Ramos (cell line): ENCODE results near the gene CDC42EP2.

ENCODE experiments used
- in situ Hi-C: fragments of 300-500 bp; cut with MboI; formaldehyde crosslinking; loops from one replicate; pipeline ENCODE4 v1.14.3; 2022; ENCODE audit warnings: low sequenced_read_pairs; ENCODE audit not compliant: unreplicated experiment

Gene CDC42EP2

DNA sequence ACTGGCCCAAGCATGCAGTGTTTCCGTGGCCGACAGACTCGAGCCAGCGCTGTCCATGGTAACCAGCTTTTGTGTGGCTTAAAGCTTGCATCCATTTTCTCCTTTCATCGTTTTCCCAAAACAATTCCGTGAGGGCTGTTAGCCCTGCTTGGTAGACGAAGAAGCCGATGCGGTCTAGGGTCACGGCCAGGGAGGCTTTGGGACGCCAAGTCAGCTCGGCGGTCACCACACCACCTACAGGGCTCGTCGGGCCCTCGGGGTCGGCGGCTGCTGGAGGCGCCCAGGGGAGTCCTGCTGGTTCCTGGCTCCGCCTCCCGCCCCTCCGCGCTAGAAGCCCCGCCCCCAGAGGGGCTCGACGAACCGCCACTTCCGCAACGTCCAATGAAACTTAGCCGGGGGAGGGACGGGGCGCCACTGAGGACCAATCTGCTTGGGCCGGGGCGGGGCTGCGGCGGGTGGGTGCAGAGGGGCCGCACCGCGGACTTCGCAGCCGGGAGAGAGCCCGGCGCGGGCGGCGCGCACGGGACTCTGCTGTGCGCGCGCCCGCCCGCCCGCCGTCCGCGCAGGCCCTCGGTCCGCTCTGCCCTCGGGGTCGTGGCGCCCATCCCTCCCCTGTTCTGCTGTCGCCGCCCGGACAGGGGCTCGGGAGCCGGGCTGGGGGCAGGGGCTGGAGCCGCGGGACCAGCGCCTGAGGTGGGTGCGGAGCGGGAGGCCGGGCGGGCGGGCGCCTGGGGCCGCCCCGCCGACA lies 39.8 kb downstream of the CDC42EP2 start, which contains the start of gene TIGD3:
Gene TIGD3, plus strand, starts transcription at position 487 of the 748 bp plus-strand sequence. CDS start 1,058 bp downstream, outside the sequence.
- in situ Hi-C loops = no loop called here

GRCh38 chr11:65355013-65355775 lies 40.5 kb downstream of the CDC42EP2 start:
- in situ Hi-C loops = no loop called here

DNA sequence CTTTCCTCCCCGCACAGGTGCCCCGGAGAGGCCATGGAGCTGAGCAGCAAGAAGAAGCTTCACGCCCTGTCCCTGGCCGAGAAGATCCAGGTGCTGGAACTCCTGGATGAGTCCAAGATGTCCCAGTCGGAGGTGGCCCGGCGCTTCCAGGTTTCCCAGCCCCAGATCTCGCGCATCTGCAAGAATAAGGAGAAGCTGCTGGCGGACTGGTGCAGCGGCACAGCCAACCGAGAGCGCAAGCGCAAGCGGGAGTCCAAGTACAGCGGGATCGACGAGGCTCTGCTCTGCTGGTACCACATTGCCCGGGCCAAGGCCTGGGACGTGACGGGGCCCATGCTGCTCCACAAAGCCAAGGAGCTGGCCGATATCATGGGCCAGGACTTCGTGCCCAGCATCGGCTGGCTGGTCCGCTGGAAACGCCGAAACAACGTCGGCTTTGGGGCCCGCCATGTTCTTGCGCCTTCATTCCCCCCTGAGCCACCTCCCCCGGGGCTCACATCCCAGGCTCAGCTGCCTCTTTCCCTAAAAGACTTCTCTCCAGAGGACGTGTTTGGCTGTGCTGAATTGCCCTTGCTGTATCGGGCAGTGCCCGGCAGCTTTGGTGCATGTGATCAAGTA lies 41.2 kb downstream of the CDC42EP2 start:
- in situ Hi-C loops = no loop called here

DNA sequence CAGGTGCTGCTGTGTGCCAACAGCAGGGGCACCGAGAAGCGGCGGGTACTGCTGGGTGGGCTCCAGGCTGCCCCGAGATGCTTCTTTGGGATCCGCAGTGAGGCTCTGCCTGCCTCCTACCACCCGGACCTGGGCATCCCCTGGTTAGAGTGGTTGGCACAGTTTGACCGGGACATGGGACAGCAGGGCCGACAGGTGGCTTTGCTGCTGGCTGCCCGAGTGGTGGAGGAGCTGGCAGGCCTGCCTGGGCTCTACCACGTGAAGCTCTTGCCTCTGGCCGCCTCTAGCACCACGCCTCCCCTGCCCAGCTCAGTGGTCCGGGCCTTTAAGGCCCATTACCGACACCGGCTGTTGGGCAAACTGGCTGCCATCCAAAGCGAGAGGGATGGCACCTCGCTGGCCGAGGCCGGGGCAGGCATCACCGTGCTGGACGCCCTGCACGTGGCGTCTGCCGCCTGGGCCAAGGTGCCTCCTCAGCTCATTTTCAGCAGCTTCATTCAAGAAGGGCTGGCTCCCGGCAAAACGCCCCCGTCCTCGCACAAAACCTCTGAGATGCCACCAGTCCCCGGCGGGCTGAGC lies 41.8 kb downstream of the CDC42EP2 start:
- in situ Hi-C loops = no loop called here

- in situ Hi-C loops = no loop called here
Measured at GRCh38 chr11:65357856-65358356, 43.2 kb downstream of the CDC42EP2 start.

GRCh38 chr11:65362320-65362931 lies 47.8 kb downstream of the CDC42EP2 start:
- in situ Hi-C loops = no loop called here

GRCh38 chr11:65362966-65363365 lies 48.3 kb downstream of the CDC42EP2 start:
- in situ Hi-C loops = no loop called here

DNA sequence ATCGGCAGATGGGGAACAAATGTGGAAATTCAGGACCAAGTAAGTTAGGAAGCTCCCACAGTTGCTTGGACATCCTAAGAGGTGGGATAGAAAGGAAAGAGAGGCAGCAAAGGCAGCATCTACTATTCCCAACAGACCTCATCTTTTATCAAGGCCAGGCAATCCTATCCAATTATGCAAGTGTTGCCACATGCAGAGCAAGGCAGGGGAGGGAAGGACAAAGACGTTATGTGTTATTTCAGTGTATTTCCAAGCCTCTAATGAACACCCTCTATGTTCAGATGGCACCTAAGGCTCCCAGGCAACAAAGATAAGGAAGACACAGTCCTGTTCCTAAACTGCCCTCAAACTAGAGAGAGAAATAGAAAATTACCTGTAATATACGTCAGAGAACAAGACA lies 49.1 kb downstream of the CDC42EP2 start:
- in situ Hi-C loops = no loop called here

GRCh38 chr11:65366340-65366773 lies 51.7 kb downstream of the CDC42EP2 start:
- in situ Hi-C loops = no loop called here

GRCh38 chr11:65370659-65371049 lies 56.0 kb downstream of the CDC42EP2 start:
- in situ Hi-C loops = loop anchor here (5.0 kb wide), 1 partner anchor 142 kb away; no protein-coding TSS in a partner anchor
